Measurements from ENCODE around the gene FIP1L1. TPM values are rescaled to one million over a fixed set of nuclear protein-coding genes. Genes with fewer than 3 reads are reported as not detected.

The FIP1L1 gene
- total and polyA plus RNA-seq, 2 of the 4 experiments (the other 2 are of a cell fraction) = 31.1 to 37.5 TPM

GRCh38 chr4:53508446-53508845 lies 131.0 kb downstream of the FIP1L1 start:
- H2AK5ac ChIP-seq (ENCODE audit: low read depth, low read length) = no peak overlapping the region
- H2BK15ac ChIP-seq (ENCODE audit: low read depth, low read length) = no peak overlapping the region
- H3K27me3 ChIP-seq (ENCODE audit: control insufficient read depth, insufficient read depth, low read length) = no peaks in the 10 kb centered on the region
- TF ChIP-seq MAZ (IDR thresholded peaks at IDR 0.05; ENCODE audit: borderline replicate concordance, low read depth, low read length) (no peak), CHD1 (IDR thresholded peaks at IDR 0.05; ENCODE audit: low read depth, low read length) (no peak), MXI1 (IDR thresholded peaks at IDR 0.05; ENCODE audit: borderline replicate concordance, low read depth, low read length) (no peak), CTCF (conservative IDR thresholded peaks at IDR 0.05; ENCODE audit: low read depth, low read length) (peak; percentile 20; the same call in 1 of the 2 replicates), RFX5 (IDR thresholded peaks at IDR 0.05; ENCODE audit: low read depth, low read length) (no peak), BHLHE40 (IDR thresholded peaks at IDR 0.05; ENCODE audit: low read depth, low read length) (no peak), MAFK (IDR thresholded peaks at IDR 0.05; ENCODE audit: low read depth, low read length) (no peak), NFE2L2 (IDR thresholded peaks at IDR 0.05; ENCODE audit: low read depth, low read length) (peak; percentile 61), RAD21 (IDR thresholded peaks at IDR 0.05; ENCODE audit: low read length) (peak; percentile 46; the same call in 1 of the 2 replicates), FOS (IDR thresholded peaks at IDR 0.05; ENCODE audit: low read depth, low read length) (peak; percentile 32; the same call in 1 of the 2 replicates), CEBPB (IDR thresholded peaks at IDR 0.05; ENCODE audit: low read depth, low read length) (peak; percentile 68), POLR2A (IDR thresholded peaks at IDR 0.05; ENCODE audit: low read depth, low read length) (no peak), RCOR1 (IDR thresholded peaks at IDR 0.05; ENCODE audit: insufficient replicate concordance, low read length) (no peak), SMC3 (IDR thresholded peaks at IDR 0.05; ENCODE audit: low read depth, low read length) (peak; percentile 17; the same call in 1 of the 2 replicates)
- TF ChIP-seq, protein P1, sequence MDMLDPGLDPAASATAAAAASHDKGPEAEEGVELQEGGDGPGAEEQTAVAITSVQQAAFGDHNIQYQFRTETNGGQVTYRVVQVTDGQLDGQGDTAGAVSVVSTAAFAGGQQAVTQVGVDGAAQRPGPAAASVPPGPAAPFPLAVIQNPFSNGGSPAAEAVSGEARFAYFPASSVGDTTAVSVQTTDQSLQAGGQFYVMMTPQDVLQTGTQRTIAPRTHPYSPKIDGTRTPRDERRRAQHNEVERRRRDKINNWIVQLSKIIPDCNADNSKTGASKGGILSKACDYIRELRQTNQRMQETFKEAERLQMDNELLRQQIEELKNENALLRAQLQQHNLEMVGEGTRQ (IDR thresholded peaks at IDR 0.05; ENCODE audit: low read depth, low read length) = no peak
- TF ChIP-seq, protein P2, sequence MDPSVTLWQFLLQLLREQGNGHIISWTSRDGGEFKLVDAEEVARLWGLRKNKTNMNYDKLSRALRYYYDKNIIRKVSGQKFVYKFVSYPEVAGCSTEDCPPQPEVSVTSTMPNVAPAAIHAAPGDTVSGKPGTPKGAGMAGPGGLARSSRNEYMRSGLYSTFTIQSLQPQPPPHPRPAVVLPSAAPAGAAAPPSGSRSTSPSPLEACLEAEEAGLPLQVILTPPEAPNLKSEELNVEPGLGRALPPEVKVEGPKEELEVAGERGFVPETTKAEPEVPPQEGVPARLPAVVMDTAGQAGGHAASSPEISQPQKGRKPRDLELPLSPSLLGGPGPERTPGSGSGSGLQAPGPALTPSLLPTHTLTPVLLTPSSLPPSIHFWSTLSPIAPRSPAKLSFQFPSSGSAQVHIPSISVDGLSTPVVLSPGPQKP (IDR thresholded peaks at IDR 0.05; ENCODE audit: borderline replicate concordance, low read depth, low read length) = no peak
- H3K27ac ChIP-seq (ENCODE audit: insufficient read depth, low read length) = peak overlapping the region; percentile 14; the same call in 1 of the 2 replicates
- no peaks in the 10 kb centered on the region for H3K36me3 ChIP-seq (ENCODE audit: control insufficient read depth, insufficient read depth, low read length)
- no peak overlapping the region for H3K4me3 ChIP-seq (ENCODE audit: insufficient read depth, low read depth, low read length)
- no peak overlapping the region for H3K14ac ChIP-seq (replicated peaks; ENCODE audit: low read depth, low read length)
- H3K4me2 ChIP-seq (ENCODE audit: low read depth, low read length) = no peak overlapping the region
- H3K4ac ChIP-seq (ENCODE audit: low read depth, low read length) = peak overlapping the region; percentile 59; the same call in 1 of the 2 replicates
- dilution Hi-C loops (cut with HindIII; ENCODE audit: low sequenced_read_pairs, unreplicated experiment) = no loop called here
- peaks cover 5% of the 10 kb centered on the region; the same call in 1 of the 2 replicates for H3K9me1 ChIP-seq (ENCODE audit: insufficient read depth, low read length)
- no CpG with 5 or more reads among the region's 1 CpG for WGBS, 2 experiments (ENCODE audit: extremely low coverage in 2 of 2, insufficient read length in 1 of 2)
- DNase-seq (peak; percentile 91), ATAC-seq (ENCODE audit: low read depth) (peak; percentile 94)
- H4K5ac ChIP-seq (ENCODE audit: low read depth, low read length) = no peak overlapping the region
- H4K91ac ChIP-seq (ENCODE audit: insufficient read depth, low read depth, low read length) = no peak overlapping the region
- intact Hi-C loops (cut with micrococcal nuclease) = loop anchor here (5.0 kb wide), 1 partner anchor 49 kb away; no protein-coding TSS in a partner anchor
- no peak overlapping the region for H2AK9ac ChIP-seq (replicated peaks; ENCODE audit: low read depth, low read length, poor library complexity)
- 0 out of 4 replicates have a peak, but pooled peaks cover 0 to 3% of the 10 kb centered on the region in 2 experiments for H3K79me1 ChIP-seq (ENCODE audit: low read depth in 1 of 2, low read length in 2 of 2)
- no peak overlapping the region for H3K56ac ChIP-seq (ENCODE audit: extremely low read depth, insufficient read depth, low read length)
- H4K20me1 ChIP-seq (ENCODE audit: insufficient read depth, low read length) = no peaks in the 10 kb centered on the region
- no peak overlapping the region for H2BK20ac ChIP-seq (ENCODE audit: low read depth, low read length)
- H2BK5ac ChIP-seq (ENCODE audit: low read depth, low read length, poor library complexity, severe bottlenecking) = peak overlapping the region; percentile 35
- 0 out of 2 replicates have a peak overlapping the region, but pooled peaks have one; percentile 53 for H3K18ac ChIP-seq (ENCODE audit: low read depth, low read length)
- H2BK120ac ChIP-seq (ENCODE audit: low read depth, low read length) = peak overlapping the region; percentile 35; the same call in 1 of the 2 replicates
- ChIA-PET CTCF (interaction anchor here (0.6 to 1.0 kb wide), 5 partner anchors 9 to 18 kb away, joined by 3 to 5 read pairs (median 3); no protein-coding TSS in a partner anchor), POLR2A (ENCODE audit: unreplicated experiment) (no interaction called here)
- in situ Hi-C loops (cut with MboI; ENCODE audit: low sequenced_read_pairs) = no loop called here
- no peak overlapping the region for H3K9ac ChIP-seq (ENCODE audit: low read depth, low read length)
- no peaks in the 10 kb centered on the region for H3K9me3 ChIP-seq (ENCODE audit: control insufficient read depth, insufficient read depth, low read length)
- no peak overlapping the region for H3K23ac ChIP-seq (ENCODE audit: low read depth, low read length)
- no TSS peak for BruUV-seq (replicated peaks)
- no peak overlapping the region for H2AFZ ChIP-seq (replicated peaks; ENCODE audit: low read length, poor library complexity)
- H3K4me1 ChIP-seq (ENCODE audit: control insufficient read depth, insufficient read depth, low read length) = peaks cover 6% of the 10 kb centered on the region
- no peak overlapping the region for H4K8ac ChIP-seq (ENCODE audit: low read depth in 2 of 2, low read length in 2 of 2)
